Mesendoderm (in vitro differentiated cells): Measurements from ENCODE around the gene FADS2.

Experiments
- DNase-seq: peaks from one replicate; pipeline ENCODE4 v3.0.0; 2013
- H2AK5ac ChIP-seq: 2 replicates; pipeline ENCODE4 v1.6.1; 2013; ENCODE audit warnings: low read length, inconsistent platforms
- H2BK120ac ChIP-seq: 2 replicates; pipeline ENCODE4 v1.6.1; 2013; ENCODE audit warnings: low read depth, mild to moderate bottlenecking, low read length, moderate library complexity, mixed read lengths
- H2BK15ac ChIP-seq: replicated peaks from 2 replicates; pipeline ENCODE4 v1.6.1; 2013; ENCODE audit warnings: low read depth, mild to moderate bottlenecking, moderate library complexity
- H2BK5ac ChIP-seq: 2 replicates; pipeline ENCODE4 v1.6.1; 2013; ENCODE audit warnings: low read length, inconsistent platforms
- H3K18ac ChIP-seq: 2 replicates; pipeline ENCODE4 v1.6.1; 2013; ENCODE audit warnings: mild to moderate bottlenecking, low read length, mixed read lengths
- H3K23ac ChIP-seq: one replicate; pipeline ENCODE4 v1.6.1; 2013; ENCODE audit warnings: low read length
- H3K27ac ChIP-seq: 2 replicates; pipeline ENCODE4 v1.5.1; 2013; ENCODE audit warnings: low read depth, mild to moderate bottlenecking, inconsistent platforms, low read length, moderate library complexity
- H3K27me3 ChIP-seq: 2 replicates; pipeline ENCODE4 v1.6.1; 2013; ENCODE audit warnings: low read length, control low read depth, mild to moderate bottlenecking, inconsistent platforms; ENCODE audit not compliant: insufficient read depth, poor library complexity
- H3K36me3 ChIP-seq: 2 replicates; pipeline ENCODE4 v1.6.1; 2013; ENCODE audit warnings: low read length, inconsistent platforms; ENCODE audit not compliant: control insufficient read depth, insufficient read depth
- H3K4ac ChIP-seq: one replicate; pipeline ENCODE4 v1.6.1; 2013; ENCODE audit warnings: low read depth, mild to moderate bottlenecking, low read length, moderate library complexity
- H3K4me1 ChIP-seq: 2 replicates; pipeline ENCODE4 v1.6.1; 2013; ENCODE audit warnings: low read depth, low read length, inconsistent platforms; ENCODE audit not compliant: control insufficient read depth
- H3K4me2 ChIP-seq: 2 replicates; pipeline ENCODE4 v1.6.1; 2013; ENCODE audit warnings: low read length
- H3K4me3 ChIP-seq: 2 replicates; pipeline ENCODE4 v1.5.1; 2013; ENCODE audit warnings: mild to moderate bottlenecking, low read length
- H3K56ac ChIP-seq: one replicate; pipeline ENCODE4 v1.6.1; 2013; ENCODE audit warnings: low read length
- H3K79me1 ChIP-seq: 2 replicates; pipeline ENCODE4 v1.6.1; 2013; ENCODE audit warnings: low read length, inconsistent platforms
- H3K79me2 ChIP-seq: 2 replicates; pipeline ENCODE4 v1.6.1; 2013; ENCODE audit warnings: mild to moderate bottlenecking, low read length; ENCODE audit not compliant: control insufficient read depth, insufficient read depth
- H3K9ac ChIP-seq: 2 replicates; pipeline ENCODE4 v1.6.1; 2013; ENCODE audit warnings: low read length, inconsistent platforms
- H4K5ac ChIP-seq: one replicate; pipeline ENCODE4 v1.6.1; 2013; ENCODE audit warnings: low read length
- H4K8ac ChIP-seq: one replicate; pipeline ENCODE4 v1.6.1; 2013; ENCODE audit warnings: low read depth, mild to moderate bottlenecking, control low read depth, low read length, moderate library complexity
- WGBS: extraction: QIAGEN DNeasy Blood & Tissue Kit; methylation state at CpG from one replicate; pipeline ENCODE4 v1.1.7; 2013; ENCODE audit warnings: low lambda C conversion rate, missing lambda C conversion rate; ENCODE audit not compliant: insufficient coverage; ENCODE audit errors: extremely low coverage; 5-methylcytosine and 5-hydroxymethylcytosine counted together

Gene FADS2

DNA sequence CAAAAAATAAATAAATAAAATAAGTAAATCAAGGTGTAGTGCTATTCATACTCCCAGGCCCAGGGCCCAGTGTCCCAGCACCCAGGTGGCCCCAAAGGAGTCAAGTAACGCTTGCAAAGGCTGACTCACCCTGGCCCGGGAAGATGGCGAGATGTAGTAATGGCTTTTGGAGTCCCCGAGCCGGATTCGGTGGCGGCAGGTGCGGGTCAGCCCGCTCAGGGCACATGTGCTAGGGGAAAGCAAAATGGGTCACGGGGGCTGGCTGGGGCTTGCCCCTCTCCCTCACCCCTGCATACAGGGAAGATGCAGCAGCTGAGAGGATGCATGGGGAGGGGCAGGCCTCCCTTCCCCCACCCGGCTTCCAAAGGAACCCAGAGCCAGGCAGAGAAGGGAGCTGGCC, 74.2 kb downstream of the FADS2 start:
- Histone ChIP-seq H3K36me3 (no peaks in the 10 kb centered on the region), H3K4me3 (no peak overlapping the region), H3K9ac (no peak overlapping the region), H3K4me1 (no peaks in the 10 kb centered on the region), H3K23ac (no peak overlapping the region), H2BK120ac (no peak overlapping the region), H3K4me2 (no peak overlapping the region), H3K79me1 (no peaks in the 10 kb centered on the region), H3K56ac (no peak overlapping the region), H2AK5ac (no peak overlapping the region), H2BK15ac (no peak overlapping the region), H2BK5ac (no peak overlapping the region), H4K8ac (no peak overlapping the region), H3K18ac (no peak overlapping the region), H3K79me2 (no peaks in the 10 kb centered on the region), H3K27ac (no peak overlapping the region), H4K5ac (no peak overlapping the region), H3K4ac (no peak overlapping the region), H3K27me3 (no peaks in the 10 kb centered on the region)
- no peak for DNase-seq
- no CpG with 5 or more reads among the region's 11 CpGs for WGBS

DNA sequence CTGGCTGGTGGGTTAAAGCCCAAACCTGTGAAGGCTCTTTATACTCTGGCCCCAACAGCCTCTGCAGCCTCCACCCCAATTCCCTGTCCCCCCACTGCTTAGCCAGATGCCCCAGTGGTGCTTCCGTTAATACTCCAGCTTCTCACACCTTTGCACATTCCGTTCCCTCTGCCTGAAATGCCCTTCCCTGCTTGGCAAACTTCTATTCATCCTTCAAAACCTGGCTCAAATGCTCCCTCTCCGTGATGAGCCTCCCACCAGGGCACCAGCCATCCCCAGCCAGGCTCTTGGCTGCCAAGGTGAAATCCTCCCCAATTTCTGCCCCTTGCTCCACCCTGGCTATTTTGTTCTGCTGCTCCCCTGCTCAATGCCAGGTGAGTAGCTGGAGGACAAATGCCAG, 75.7 kb downstream of the FADS2 start:
- H2AK5ac ChIP-seq, result no peak overlapping the region
- no peak overlapping the region for H2BK120ac ChIP-seq
- H3K4me3 ChIP-seq, result no peak overlapping the region
- no CpG with 5 or more reads among the region's 3 CpGs for WGBS
- no peak overlapping the region for H2BK15ac ChIP-seq
- H3K4me1 ChIP-seq, result peaks cover 5% of the 10 kb centered on the region
- no peak overlapping the region for H3K27ac ChIP-seq
- no peak overlapping the region for H3K4ac ChIP-seq
- peak overlapping the region; percentile 90 for H3K56ac ChIP-seq
- H3K9ac ChIP-seq, result peak overlapping the region; percentile 70
- H3K27me3 ChIP-seq, result no peaks in the 10 kb centered on the region
- no peak overlapping the region for H4K5ac ChIP-seq
- H3K36me3 ChIP-seq, result no peaks in the 10 kb centered on the region
- H3K18ac ChIP-seq, result no peak overlapping the region
- H4K8ac ChIP-seq, result no peak overlapping the region
- no peaks in the 10 kb centered on the region for H3K79me1 ChIP-seq
- no peak for DNase-seq
- no peaks in the 10 kb centered on the region for H3K79me2 ChIP-seq
- no peak overlapping the region for H3K4me2 ChIP-seq
- H2BK5ac ChIP-seq, result no peak overlapping the region
- no peak overlapping the region for H3K23ac ChIP-seq

DNA sequence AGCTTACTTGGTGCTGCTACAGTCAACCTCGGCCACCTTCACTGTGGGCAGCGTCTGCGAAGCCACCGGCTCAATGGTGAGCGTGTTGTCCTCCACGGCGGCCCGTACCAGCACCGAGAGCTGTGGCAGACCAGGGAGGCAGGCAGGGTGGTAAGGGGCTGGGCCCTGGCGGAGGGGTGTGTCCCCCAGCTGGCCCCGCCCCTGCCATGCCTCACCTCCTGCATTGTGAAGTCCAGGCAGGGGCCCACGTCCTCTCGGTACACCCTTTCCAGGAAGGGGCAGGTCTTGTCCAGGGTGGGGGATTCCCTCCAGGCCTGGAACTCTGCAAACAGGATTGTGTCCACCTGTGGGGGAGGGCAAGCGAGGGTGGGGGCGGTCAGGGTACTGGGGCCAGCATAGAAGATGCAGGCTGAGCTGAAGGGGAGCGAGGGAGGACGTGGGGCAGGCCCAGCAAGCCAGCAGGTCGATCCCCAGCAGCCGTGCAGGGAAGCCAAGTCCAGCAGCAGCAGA, 76.5 kb downstream of the FADS2 start:
- WGBS, result no CpG with 5 or more reads among the region's 19 CpGs
- no peak overlapping the region for H3K27ac ChIP-seq
- no peaks in the 10 kb centered on the region for H3K79me1 ChIP-seq
- no peak overlapping the region for H2BK120ac ChIP-seq
- DNase-seq, result peak; percentile 64
- peak overlapping the region; percentile 70 for H3K9ac ChIP-seq
- no peak overlapping the region for H3K23ac ChIP-seq
- no peaks in the 10 kb centered on the region for H3K79me2 ChIP-seq
- H2BK15ac ChIP-seq, result no peak overlapping the region
- H3K27me3 ChIP-seq, result no peaks in the 10 kb centered on the region
- no peak overlapping the region for H3K4me3 ChIP-seq
- H3K4me2 ChIP-seq, result peak overlapping the region; percentile 81
- no peak overlapping the region for H3K4ac ChIP-seq
- H2BK5ac ChIP-seq, result no peak overlapping the region
- H3K18ac ChIP-seq, result no peak overlapping the region
- H3K36me3 ChIP-seq, result no peaks in the 10 kb centered on the region
- no peak overlapping the region for H4K5ac ChIP-seq
- peaks cover 10% of the 10 kb centered on the region for H3K4me1 ChIP-seq
- H2AK5ac ChIP-seq, result no peak overlapping the region
- H4K8ac ChIP-seq, result no peak overlapping the region
- H3K56ac ChIP-seq, result peak overlapping the region; percentile 90

DNA sequence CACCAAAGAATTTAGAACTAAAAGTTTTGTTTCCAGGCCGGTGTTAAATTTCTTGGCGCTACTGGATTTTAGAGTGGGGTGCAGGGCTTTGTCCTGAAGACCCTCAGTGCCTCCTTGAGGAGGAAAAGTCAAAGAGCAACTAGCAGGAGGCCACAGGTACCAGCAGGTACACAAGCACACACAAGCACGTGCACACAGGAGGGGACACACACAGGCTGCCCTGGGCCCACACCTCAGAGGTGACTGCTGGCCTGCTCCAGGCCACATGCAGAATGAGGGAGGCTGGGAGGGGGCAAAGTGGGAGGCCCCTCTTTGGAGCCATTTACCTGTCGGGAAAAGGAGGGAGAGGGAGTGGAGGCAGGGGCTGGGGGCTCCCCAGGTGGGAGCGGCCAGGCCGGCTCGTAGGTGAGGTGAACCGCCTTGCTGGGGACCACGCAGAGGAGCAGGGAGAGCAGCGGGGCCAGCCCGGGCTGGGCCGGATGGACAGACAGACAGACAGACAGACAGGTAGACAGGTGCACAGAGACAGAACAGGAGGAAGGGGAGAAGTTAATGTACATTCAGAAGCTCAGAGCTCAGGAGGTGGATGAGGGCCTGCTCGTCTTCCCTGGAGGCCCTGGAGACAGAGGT, 77.1 kb downstream of the FADS2 start:
- Histone ChIP-seq H3K23ac (no peak overlapping the region), H3K27ac (no peak overlapping the region), H2BK15ac (no peak overlapping the region), H2BK120ac (no peak overlapping the region), H3K4me1 (peaks cover 10% of the 10 kb centered on the region), H3K4me2 (no peak overlapping the region), H3K79me2 (no peaks in the 10 kb centered on the region), H2BK5ac (no peak overlapping the region), H3K79me1 (no peaks in the 10 kb centered on the region), H3K56ac (no peak overlapping the region), H3K27me3 (no peaks in the 10 kb centered on the region), H3K4me3 (no peak overlapping the region), H3K36me3 (no peaks in the 10 kb centered on the region), H4K5ac (no peak overlapping the region), H3K18ac (no peak overlapping the region), H4K8ac (no peak overlapping the region), H3K9ac (peak overlapping the region; percentile 12), H3K4ac (no peak overlapping the region), H2AK5ac (no peak overlapping the region)
- no CpG with 5 or more reads among the region's 13 CpGs for WGBS
- DNase-seq, result no peak

DNA sequence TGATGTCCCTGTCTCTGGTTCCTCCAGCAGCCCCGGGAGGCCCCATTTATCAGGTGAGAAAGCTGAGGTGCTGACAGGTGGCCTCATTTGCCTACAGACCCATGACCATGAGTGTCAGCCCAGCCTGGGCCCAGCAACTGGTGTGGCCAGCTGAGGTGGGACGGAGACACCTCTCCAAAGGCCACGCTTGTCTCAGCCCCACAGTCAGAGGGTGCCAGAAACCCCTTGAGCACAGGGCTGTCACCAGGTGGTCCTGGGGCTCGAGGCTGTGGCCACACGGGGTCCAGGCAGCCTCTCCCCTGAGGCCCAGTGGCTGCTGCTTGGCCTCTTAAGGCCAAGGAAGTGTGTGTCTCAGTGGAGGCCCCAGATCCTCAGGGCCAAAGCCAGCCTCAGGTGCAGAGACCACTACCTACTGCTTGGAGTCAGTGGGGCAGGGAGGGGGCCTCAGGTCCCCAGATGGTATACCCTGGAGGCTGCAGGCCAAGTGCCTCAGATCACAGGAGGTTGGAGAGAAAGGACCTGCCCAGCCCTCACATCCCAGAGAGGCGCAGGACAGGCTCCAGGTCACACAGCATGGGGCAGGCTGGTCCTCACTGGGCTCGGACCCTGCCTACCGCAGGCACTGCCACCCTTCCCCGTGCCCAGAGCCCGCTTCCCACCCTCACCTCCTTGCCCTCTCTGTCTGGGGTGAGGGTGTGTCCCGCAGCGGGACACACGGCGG, 77.9 kb downstream of the FADS2 start:
- no peak overlapping the region for H3K27ac ChIP-seq
- H3K79me2 ChIP-seq, result no peaks in the 10 kb centered on the region
- H3K4me2 ChIP-seq, result no peak overlapping the region
- no peak overlapping the region for H3K9ac ChIP-seq
- DNase-seq, result no peak
- no peaks in the 10 kb centered on the region for H3K27me3 ChIP-seq
- peak overlapping the region; percentile 49 for H3K56ac ChIP-seq
- no peak overlapping the region for H3K23ac ChIP-seq
- H3K18ac ChIP-seq, result no peak overlapping the region
- H2BK15ac ChIP-seq, result no peak overlapping the region
- H2AK5ac ChIP-seq, result no peak overlapping the region
- no peaks in the 10 kb centered on the region for H3K79me1 ChIP-seq
- no peak overlapping the region for H4K8ac ChIP-seq
- H3K4me3 ChIP-seq, result no peak overlapping the region
- H4K5ac ChIP-seq, result no peak overlapping the region
- H3K4me1 ChIP-seq, result peaks cover 10% of the 10 kb centered on the region
- no peak overlapping the region for H2BK5ac ChIP-seq
- no peak overlapping the region for H3K4ac ChIP-seq
- no peaks in the 10 kb centered on the region for H3K36me3 ChIP-seq
- no peak overlapping the region for H2BK120ac ChIP-seq
- WGBS, result no CpG with 5 or more reads among the region's 14 CpGs
